IPS-NIHi7 (cell line): ENCODE results near the gene APRT.
A peak's percentile ranks its signal among the peaks of the same experiment; 100 is the strongest.
"Not testable (repeated sequence)": the region's sequence is repeated elsewhere in the genome, so short reads cannot be mapped to it uniquely, and the experiment has no call there.

Experiments
- DNase-seq: peaks from one replicate; pipeline ENCODE4 v3.0.0; 2012; ENCODE audit warnings: mixed read lengths; ENCODE audit errors: extremely low spot score

Gene APRT

GRCh38 chr16:88772871-88773811 lies 38.6 kb downstream of the APRT start:
- no peak for DNase-seq

GRCh38 chr16:88771781-88772180 lies 39.9 kb downstream of the APRT start:
- not testable (repeated sequence) for DNase-seq

- no peak for DNase-seq
These were observed 40.4 kb downstream of the APRT start for GRCh38 chr16:88771294-88771772.

GRCh38 chr16:88770461-88771293 lies 41.1 kb downstream of the APRT start:
- peak; percentile 78 for DNase-seq

GRCh38 chr16:88769617-88770460 lies 41.9 kb downstream of the APRT start:
- peak; percentile 91 for DNase-seq

GRCh38 chr16:88768071-88768783 lies 43.5 kb downstream of the APRT start:
- DNase-seq, result no peak

- DNase-seq, result no peak
These were observed 44.1 kb downstream of the APRT start for GRCh38 chr16:88767546-88768070.

GRCh38 chr16:88766975-88767374 lies 44.8 kb downstream of the APRT start:
- DNase-seq, result no peak

- DNase-seq, result no peak
These were observed 46.8 kb downstream of the APRT start for GRCh38 chr16:88764913-88765349.

GRCh38 chr16:88764080-88764479 lies 47.6 kb downstream of the APRT start:
- no peak for DNase-seq

GRCh38 chr16:88763502-88764053 lies 48.1 kb downstream of the APRT start:
- peak; percentile 80 for DNase-seq

GRCh38 chr16:88762941-88763340 lies 48.8 kb downstream of the APRT start:
- no peak for DNase-seq

GRCh38 chr16:88762258-88762870 lies 49.4 kb downstream of the APRT start:
- no peak for DNase-seq

GRCh38 chr16:88761830-88762229 lies 49.9 kb downstream of the APRT start:
- no peak for DNase-seq

GRCh38 chr16:88761143-88761534 lies 50.6 kb downstream of the APRT start:
- no peak for DNase-seq

GRCh38 chr16:88760424-88761142 lies 51.1 kb downstream of the APRT start:
- no peak for DNase-seq

GRCh38 chr16:88759976-88760350 lies 51.8 kb downstream of the APRT start:
- no peak for DNase-seq
